ENCODE data around the gene BAK1. TPM values are rescaled to one million over a fixed set of nuclear protein-coding genes. Genes with fewer than 3 reads are reported as not detected.

The BAK1 gene
- total RNA-seq, 1 experiment from 2014 or later = 18.9 TPM

- no peaks in the 10 kb centered on the region for H3K79me2 ChIP-seq (ENCODE audit: insufficient read depth, low read length)
- no peaks in the 10 kb centered on the region for H3K9me2 ChIP-seq (ENCODE audit: insufficient read depth)
- no peak for DNase-seq (ENCODE audit: low read depth, low spot score)
- POLR2A ChIA-PET = no interaction called here
- no TSS peak for BruUV-seq (replicated peaks)
- no peak overlapping the region for H3K4me2 ChIP-seq (ENCODE audit: low read length)
- intact Hi-C loops (cut with micrococcal nuclease) = no loop called here
- H3K9me3 ChIP-seq (ENCODE audit: control insufficient read depth in 1 of 2, insufficient read depth in 1 of 2, low read depth in 1 of 2, low read length in 2 of 2) = no peaks in the 10 kb centered on the region
- H3K9ac ChIP-seq (ENCODE audit: low read length) = no peak overlapping the region
- CTCF ChIA-PET = no interaction called here
- H3K36me3 ChIP-seq (ENCODE audit: control insufficient read depth in 1 of 2, insufficient read depth in 2 of 2, low read length in 2 of 2) = no peaks in the 10 kb centered on the region
- ATAC-seq = no peak
- no peak overlapping the region for H3K4me3 ChIP-seq (replicated peaks in 1 of 2; ENCODE audit: low read depth in 1 of 2, low read length in 2 of 2)
- H3K27me3 ChIP-seq (ENCODE audit: insufficient read depth, low read length) = no peaks in the 10 kb centered on the region
- H3K4me1 ChIP-seq (ENCODE audit: control insufficient read depth in 1 of 2, insufficient read depth in 2 of 2, low read length in 2 of 2) = peaks cover 11 to 85% of the 10 kb centered on the region in 2 experiments
- H3K27ac ChIP-seq (ENCODE audit: low read depth, low read length) = no peak overlapping the region
- RAD21 ChIA-PET (ENCODE audit: low non-redundant PET in 1 of 2, low total read pairs in 2 of 2, uncharacterized antibody in 2 of 2, unreplicated experiment in 2 of 2) = no interaction called here
- H4K20me1 ChIP-seq (ENCODE audit: insufficient read depth) = no peaks in the 10 kb centered on the region
- no peak overlapping the region for H2AFZ ChIP-seq (ENCODE audit: low read depth, low read length, poor library complexity, severe bottlenecking)
- TF ChIP-seq MAX (IDR thresholded peaks at IDR 0.05) (no peak), ELF1 (IDR thresholded peaks at IDR 0.05; ENCODE audit: borderline replicate concordance, low read depth) (no peak), SRF (IDR thresholded peaks at IDR 0.05; ENCODE audit: low read depth) (no peak), ZNF274 (IDR thresholded peaks at IDR 0.05; ENCODE audit: low read depth, low read length) (no peak), EZH2 (IDR thresholded peaks at IDR 0.05) (no peak), JUND (IDR thresholded peaks at IDR 0.05) (no peak), EGR1 (IDR thresholded peaks at IDR 0.05; ENCODE audit: low read depth) (no peak), ZFX (IDR thresholded peaks at IDR 0.05) (no peak), CEBPB (IDR thresholded peaks at IDR 0.05; ENCODE audit: low read depth) (no peak)
- TF ChIP-seq, protein P1, sequence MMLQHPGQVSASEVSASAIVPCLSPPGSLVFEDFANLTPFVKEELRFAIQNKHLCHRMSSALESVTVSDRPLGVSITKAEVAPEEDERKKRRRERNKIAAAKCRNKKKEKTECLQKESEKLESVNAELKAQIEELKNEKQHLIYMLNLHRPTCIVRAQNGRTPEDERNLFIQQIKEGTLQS (IDR thresholded peaks at IDR 0.05) = no peak
- TF ChIP-seq, protein P2, sequence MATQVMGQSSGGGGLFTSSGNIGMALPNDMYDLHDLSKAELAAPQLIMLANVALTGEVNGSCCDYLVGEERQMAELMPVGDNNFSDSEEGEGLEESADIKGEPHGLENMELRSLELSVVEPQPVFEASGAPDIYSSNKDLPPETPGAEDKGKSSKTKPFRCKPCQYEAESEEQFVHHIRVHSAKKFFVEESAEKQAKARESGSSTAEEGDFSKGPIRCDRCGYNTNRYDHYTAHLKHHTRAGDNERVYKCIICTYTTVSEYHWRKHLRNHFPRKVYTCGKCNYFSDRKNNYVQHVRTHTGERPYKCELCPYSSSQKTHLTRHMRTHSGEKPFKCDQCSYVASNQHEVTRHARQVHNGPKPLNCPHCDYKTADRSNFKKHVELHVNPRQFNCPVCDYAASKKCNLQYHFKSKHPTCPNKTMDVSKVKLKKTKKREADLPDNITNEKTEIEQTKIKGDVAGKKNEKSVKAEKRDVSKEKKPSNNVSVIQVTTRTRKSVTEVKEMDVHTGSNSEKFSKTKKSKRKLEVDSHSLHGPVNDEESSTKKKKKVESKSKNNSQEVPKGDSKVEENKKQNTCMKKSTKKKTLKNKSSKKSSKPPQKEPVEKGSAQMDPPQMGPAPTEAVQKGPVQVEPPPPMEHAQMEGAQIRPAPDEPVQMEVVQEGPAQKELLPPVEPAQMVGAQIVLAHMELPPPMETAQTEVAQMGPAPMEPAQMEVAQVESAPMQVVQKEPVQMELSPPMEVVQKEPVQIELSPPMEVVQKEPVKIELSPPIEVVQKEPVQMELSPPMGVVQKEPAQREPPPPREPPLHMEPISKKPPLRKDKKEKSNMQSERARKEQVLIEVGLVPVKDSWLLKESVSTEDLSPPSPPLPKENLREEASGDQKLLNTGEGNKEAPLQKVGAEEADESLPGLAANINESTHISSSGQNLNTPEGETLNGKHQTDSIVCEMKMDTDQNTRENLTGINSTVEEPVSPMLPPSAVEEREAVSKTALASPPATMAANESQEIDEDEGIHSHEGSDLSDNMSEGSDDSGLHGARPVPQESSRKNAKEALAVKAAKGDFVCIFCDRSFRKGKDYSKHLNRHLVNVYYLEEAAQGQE (IDR thresholded peaks at IDR 0.05; ENCODE audit: low read depth) = no peak
- TF ChIP-seq, protein P3, sequence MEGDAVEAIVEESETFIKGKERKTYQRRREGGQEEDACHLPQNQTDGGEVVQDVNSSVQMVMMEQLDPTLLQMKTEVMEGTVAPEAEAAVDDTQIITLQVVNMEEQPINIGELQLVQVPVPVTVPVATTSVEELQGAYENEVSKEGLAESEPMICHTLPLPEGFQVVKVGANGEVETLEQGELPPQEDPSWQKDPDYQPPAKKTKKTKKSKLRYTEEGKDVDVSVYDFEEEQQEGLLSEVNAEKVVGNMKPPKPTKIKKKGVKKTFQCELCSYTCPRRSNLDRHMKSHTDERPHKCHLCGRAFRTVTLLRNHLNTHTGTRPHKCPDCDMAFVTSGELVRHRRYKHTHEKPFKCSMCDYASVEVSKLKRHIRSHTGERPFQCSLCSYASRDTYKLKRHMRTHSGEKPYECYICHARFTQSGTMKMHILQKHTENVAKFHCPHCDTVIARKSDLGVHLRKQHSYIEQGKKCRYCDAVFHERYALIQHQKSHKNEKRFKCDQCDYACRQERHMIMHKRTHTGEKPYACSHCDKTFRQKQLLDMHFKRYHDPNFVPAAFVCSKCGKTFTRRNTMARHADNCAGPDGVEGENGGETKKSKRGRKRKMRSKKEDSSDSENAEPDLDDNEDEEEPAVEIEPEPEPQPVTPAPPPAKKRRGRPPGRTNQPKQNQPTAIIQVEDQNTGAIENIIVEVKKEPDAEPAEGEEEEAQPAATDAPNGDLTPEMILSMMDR (IDR thresholded peaks at IDR 0.05 in 2 of 3, conservative IDR thresholded peaks at IDR 0.05 in 1 of 3; ENCODE audit: borderline replicate concordance in 1 of 3, insufficient read depth in 1 of 3, low read depth in 2 of 3, low read length in 2 of 3) = no peak
Measured at GRCh38 chr6:33610067-33610466, 30.0 kb upstream of the BAK1 start.

Data from HCT116 (cell line).